Trophoblast cell (in vitro differentiated cells and primary cell): ENCODE measurements around the gene HOXD3.

Experiments used
- DNase-seq, 2 donors: peaks; one replicate each; pipeline ENCODE4 v3.0.0-alpha.2; 2016
- H2AFZ ChIP-seq: 2 replicates; pipeline ENCODE4 v1.6.1; 2013; ENCODE audit warnings: low read length, moderate library complexity, mild to moderate bottlenecking; ENCODE audit not compliant: insufficient read depth, poor library complexity
- H2AK5ac ChIP-seq: 2 replicates; pipeline ENCODE4 v1.6.1; 2013; ENCODE audit warnings: mild to moderate bottlenecking, low read length
- H2BK120ac ChIP-seq: 2 replicates; pipeline ENCODE4 v1.6.1; 2013; ENCODE audit warnings: low read length, mild to moderate bottlenecking, moderate library complexity; ENCODE audit not compliant: insufficient read depth, poor library complexity
- H2BK12ac ChIP-seq: 2 replicates; pipeline ENCODE4 v1.6.1; 2013; ENCODE audit warnings: mild to moderate bottlenecking, low read length, moderate library complexity
- H2BK5ac ChIP-seq: 2 replicates; pipeline ENCODE4 v1.6.1; 2013; ENCODE audit warnings: low read length, low read depth, moderate library complexity, mild to moderate bottlenecking; ENCODE audit not compliant: poor library complexity
- H3K14ac ChIP-seq: 2 replicates; pipeline ENCODE4 v1.6.1; 2013; ENCODE audit warnings: mild to moderate bottlenecking, low read length
- H3K18ac ChIP-seq: 2 replicates; pipeline ENCODE4 v1.6.1; 2013; ENCODE audit warnings: mild to moderate bottlenecking, low read length
- H3K23ac ChIP-seq: 2 replicates; pipeline ENCODE4 v1.6.1; 2013; ENCODE audit warnings: low read length
- H3K27ac ChIP-seq: 2 replicates; pipeline ENCODE4 v1.5.1; 2013; ENCODE audit warnings: low read depth, mild to moderate bottlenecking, inconsistent platforms, low read length, moderate library complexity
- H3K27me3 ChIP-seq: 2 replicates; pipeline ENCODE4 v1.6.1; 2013; ENCODE audit warnings: inconsistent platforms, mild to moderate bottlenecking, low read length, moderate library complexity; ENCODE audit not compliant: insufficient read depth
- H3K36me3 ChIP-seq, 2 experiments: 1 replicate in 1 of 2; 2 replicates in 1 of 2; pipeline ENCODE4 v1.6.1; 2013; ENCODE audit warnings: low read length in 2 of 2, mild to moderate bottlenecking in 2 of 2, moderate library complexity in 1 of 2; ENCODE audit not compliant: insufficient read depth in 2 of 2, control insufficient read depth in 1 of 2
- H3K4ac ChIP-seq: 2 replicates; pipeline ENCODE4 v1.6.1; 2013; ENCODE audit warnings: low read depth, mild to moderate bottlenecking, low read length, moderate library complexity
- H3K4me1 ChIP-seq, 2 experiments: 1 replicate in 1 of 2; 2 replicates in 1 of 2; pipeline ENCODE4 v1.6.1; 2013; ENCODE audit warnings: low read length in 2 of 2, mild to moderate bottlenecking in 2 of 2, moderate library complexity in 1 of 2; ENCODE audit not compliant: insufficient read depth in 2 of 2, control insufficient read depth in 1 of 2
- H3K4me2 ChIP-seq: 2 replicates; pipeline ENCODE4 v1.6.1; 2013; ENCODE audit warnings: inconsistent platforms, mild to moderate bottlenecking, low read length, moderate library complexity
- H3K4me3 ChIP-seq: 2 replicates; pipeline ENCODE4 v1.5.1; 2013; ENCODE audit warnings: mild to moderate bottlenecking, low read depth, low read length, inconsistent platforms
- H3K79me1 ChIP-seq: one replicate; pipeline ENCODE4 v1.6.1; 2013; ENCODE audit warnings: low read length
- H3K79me2 ChIP-seq: 2 replicates; pipeline ENCODE4 v1.6.1; 2013; ENCODE audit warnings: low read length, mild to moderate bottlenecking; ENCODE audit not compliant: control insufficient read depth, insufficient read depth, poor library complexity
- H3K9ac ChIP-seq: 2 replicates; pipeline ENCODE4 v1.6.1; 2013; ENCODE audit warnings: mild to moderate bottlenecking, low read length
- H3K9me3 ChIP-seq: 2 replicates; pipeline ENCODE4 v1.6.1; 2013; ENCODE audit warnings: low read depth, mild to moderate bottlenecking, control low read depth, inconsistent platforms, low read length; ENCODE audit not compliant: insufficient read depth
- H4K12ac ChIP-seq: 2 replicates; pipeline ENCODE4 v1.6.1; 2013; ENCODE audit warnings: low read depth, mild to moderate bottlenecking, low read length, moderate library complexity
- H4K8ac ChIP-seq: 2 replicates; pipeline ENCODE4 v1.6.1; 2013; ENCODE audit warnings: low read depth, mild to moderate bottlenecking, low read length, moderate library complexity
- H4K91ac ChIP-seq: one replicate; pipeline ENCODE4 v1.6.1; 2013; ENCODE audit warnings: low read depth, mild to moderate bottlenecking, low read length, moderate library complexity
- WGBS: extraction: QIAGEN DNeasy Blood & Tissue Kit; methylation state at CpG from one replicate; pipeline ENCODE4 v1.1.7; 2013; ENCODE audit warnings: missing lambda C conversion rate; ENCODE audit not compliant: insufficient read length, insufficient coverage; ENCODE audit errors: extremely low coverage; 5-methylcytosine and 5-hydroxymethylcytosine counted together

The HOXD3 gene

DNA sequence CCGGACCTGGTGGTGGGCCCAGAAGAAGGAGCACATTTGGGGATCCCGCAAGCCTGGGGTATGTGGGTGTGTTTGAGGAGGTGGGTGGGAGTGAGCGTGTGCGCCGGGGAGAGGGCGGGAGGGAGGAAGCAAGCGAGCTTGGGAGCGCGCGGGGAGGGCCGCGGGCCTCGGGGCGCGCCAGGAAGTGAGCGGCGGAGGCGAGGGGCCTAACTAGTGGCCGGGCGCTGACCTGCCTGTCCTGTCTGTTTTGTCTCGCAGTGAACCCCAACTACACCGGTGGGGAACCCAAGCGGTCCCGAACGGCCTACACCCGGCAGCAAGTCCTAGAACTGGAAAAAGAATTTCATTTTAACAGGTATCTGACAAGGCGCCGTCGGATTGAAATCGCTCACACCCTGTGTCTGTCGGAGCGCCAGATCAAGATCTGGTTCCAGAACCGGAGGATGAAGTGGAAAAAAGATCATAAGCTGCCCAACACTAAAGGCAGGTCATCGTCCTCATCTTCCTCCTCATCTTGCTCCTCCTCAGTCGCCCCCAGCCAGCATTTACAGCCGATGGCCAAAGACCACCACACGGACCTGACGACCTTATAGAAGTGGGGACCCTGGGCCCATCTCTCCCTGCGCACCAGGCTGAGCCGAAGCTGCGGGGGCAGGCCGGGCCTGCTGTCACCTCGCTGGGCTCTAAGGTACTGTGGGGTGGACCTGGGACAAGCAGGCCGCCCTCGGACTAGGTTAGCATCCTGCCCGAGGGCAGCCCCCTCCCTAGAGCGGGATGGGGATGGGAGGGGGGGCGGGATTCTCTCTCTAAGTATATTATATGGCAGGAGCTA is 4.5 kb upstream of the HOXD3 start:
- Histone ChIP-seq H3K18ac (no peak overlapping the region), H2BK12ac (no peak overlapping the region), H2AK5ac (no peak overlapping the region), H3K79me2 (no peaks in the 10 kb centered on the region), H3K27me3 (peaks cover 91% of the 10 kb centered on the region), H3K4me2 (no peak overlapping the region), H2BK120ac (no peak overlapping the region), H3K23ac (no peak overlapping the region), H3K79me1 (no peaks in the 10 kb centered on the region), H3K4ac (no peak overlapping the region), H2AFZ (no peak overlapping the region), H4K8ac (no peak overlapping the region), H3K4me3 (peak overlapping the region; percentile 33), H4K12ac (no peak overlapping the region), H4K91ac (no peak overlapping the region), H3K14ac (no peak overlapping the region), H3K9me3 (peaks cover 22% of the 10 kb centered on the region), H3K27ac (no peak overlapping the region), H2BK5ac (no peak overlapping the region), H3K4me1 (peaks cover 5 to 7% of the 10 kb centered on the region in 2 experiments), H3K9ac (no peak overlapping the region), H3K36me3 (no peaks in the 10 kb centered on the region)
- DNase-seq = no peak
- no CpG with 5 or more reads among the region's 48 CpGs for WGBS

DNA sequence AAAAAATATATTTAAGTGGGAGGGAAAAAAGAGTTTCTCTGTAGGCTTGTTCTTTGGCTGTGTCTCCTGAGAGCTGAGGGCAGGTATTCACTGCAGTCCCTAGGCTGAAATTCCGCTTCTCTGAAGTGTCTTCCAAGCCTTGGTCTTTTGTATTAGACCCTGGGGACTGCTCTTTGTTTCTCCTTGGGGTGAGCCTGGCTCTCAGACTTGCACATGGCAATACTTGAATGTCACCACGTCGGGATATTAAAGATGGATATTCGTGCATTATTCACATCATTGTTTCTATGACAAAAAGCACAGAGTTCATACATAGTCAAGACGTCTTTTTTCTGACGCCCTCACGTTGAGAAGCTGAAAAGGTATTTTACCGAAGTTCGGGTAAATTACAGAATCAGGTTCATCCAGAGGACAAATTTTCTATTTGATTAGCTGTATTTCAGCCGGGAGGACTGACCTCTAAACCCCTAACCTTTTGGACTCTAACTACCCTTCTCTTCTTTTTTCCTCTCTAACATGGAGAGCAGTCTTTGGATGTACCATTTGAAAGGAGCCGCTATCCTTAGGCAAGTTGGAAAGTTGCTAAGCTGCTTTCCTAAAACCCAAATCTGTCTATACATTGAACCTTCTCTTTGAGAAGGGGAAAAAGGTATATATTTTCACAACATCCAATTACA is 2.4 kb upstream of the HOXD3 start:
- H3K9me3 ChIP-seq = peaks cover 22% of the 10 kb centered on the region
- no peaks in the 10 kb centered on the region for H3K79me1 ChIP-seq
- no peak overlapping the region for H3K27ac ChIP-seq
- H3K79me2 ChIP-seq = no peaks in the 10 kb centered on the region
- DNase-seq = no peak
- no peaks in the 10 kb centered on the region for H3K36me3 ChIP-seq
- H3K4me2 ChIP-seq = no peak overlapping the region
- no peak overlapping the region for H2BK120ac ChIP-seq
- H4K12ac ChIP-seq = no peak overlapping the region
- peaks cover 91% of the 10 kb centered on the region for H3K27me3 ChIP-seq
- H3K4me3 ChIP-seq = no peak overlapping the region
- H4K8ac ChIP-seq = no peak overlapping the region
- peaks cover 5 to 8% of the 10 kb centered on the region in 2 experiments for H3K4me1 ChIP-seq
- H3K18ac ChIP-seq = no peak overlapping the region
- no peak overlapping the region for H2AK5ac ChIP-seq
- H3K9ac ChIP-seq = no peak overlapping the region
- H3K14ac ChIP-seq = no peak overlapping the region
- H3K4ac ChIP-seq = no peak overlapping the region
- no peak overlapping the region for H2AFZ ChIP-seq
- H3K23ac ChIP-seq = no peak overlapping the region
- no peak overlapping the region for H2BK12ac ChIP-seq
- no peak overlapping the region for H4K91ac ChIP-seq
- WGBS = no CpG with 5 or more reads among the region's 11 CpGs
- H2BK5ac ChIP-seq = no peak overlapping the region

DNA sequence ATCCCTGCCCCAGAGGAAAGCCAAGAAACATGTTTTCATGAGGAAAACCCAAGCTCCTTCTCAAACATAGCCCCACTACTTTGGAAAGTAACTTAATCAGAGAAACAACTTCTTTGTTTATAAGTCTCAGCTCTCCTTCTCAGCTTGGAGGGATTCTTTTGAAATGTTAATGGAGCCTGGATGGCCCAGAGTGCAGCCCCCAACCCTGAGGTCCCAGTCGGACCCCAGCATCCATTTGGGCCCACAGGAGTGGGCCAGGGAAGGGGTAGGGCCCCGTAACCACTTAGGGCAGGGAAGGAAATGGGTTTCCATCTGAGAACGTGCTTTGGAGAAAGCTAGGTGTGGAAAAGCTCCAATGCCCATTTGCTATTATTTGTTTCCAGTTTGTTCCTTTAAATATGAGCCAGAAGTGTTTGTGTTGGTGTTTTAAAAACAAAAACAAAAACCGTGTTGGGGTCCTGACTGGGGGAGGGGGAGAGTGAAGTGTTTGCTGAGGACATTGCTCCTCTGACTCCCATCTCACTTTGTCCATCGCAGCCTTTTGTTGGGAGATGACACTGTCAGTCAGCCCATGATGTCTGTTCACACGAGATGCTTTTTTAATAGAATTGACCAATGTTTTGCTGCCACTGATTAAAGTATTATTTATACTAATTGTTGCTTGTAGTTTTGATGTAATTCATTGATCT is 1.6 kb upstream of the HOXD3 start:
- Histone ChIP-seq H4K91ac (no peak overlapping the region), H3K79me2 (no peaks in the 10 kb centered on the region), H2BK120ac (no peak overlapping the region), H3K4me3 (no peak overlapping the region), H3K4me2 (no peak overlapping the region), H3K9me3 (peaks cover 28% of the 10 kb centered on the region), H2BK12ac (no peak overlapping the region), H2AFZ (no peak overlapping the region), H2BK5ac (no peak overlapping the region), H4K12ac (no peak overlapping the region), H2AK5ac (no peak overlapping the region), H3K36me3 (no peaks in the 10 kb centered on the region), H3K79me1 (no peaks in the 10 kb centered on the region), H3K27me3 (peaks cover 91% of the 10 kb centered on the region), H4K8ac (no peak overlapping the region), H3K18ac (no peak overlapping the region), H3K4me1 (peaks cover 5 to 15% of the 10 kb centered on the region in 2 experiments), H3K9ac (no peak overlapping the region), H3K4ac (no peak overlapping the region), H3K27ac (no peak overlapping the region), H3K23ac (no peak overlapping the region), H3K14ac (no peak overlapping the region)
- no peak for DNase-seq
- WGBS = no CpG with 5 or more reads among the region's 6 CpGs

DNA sequence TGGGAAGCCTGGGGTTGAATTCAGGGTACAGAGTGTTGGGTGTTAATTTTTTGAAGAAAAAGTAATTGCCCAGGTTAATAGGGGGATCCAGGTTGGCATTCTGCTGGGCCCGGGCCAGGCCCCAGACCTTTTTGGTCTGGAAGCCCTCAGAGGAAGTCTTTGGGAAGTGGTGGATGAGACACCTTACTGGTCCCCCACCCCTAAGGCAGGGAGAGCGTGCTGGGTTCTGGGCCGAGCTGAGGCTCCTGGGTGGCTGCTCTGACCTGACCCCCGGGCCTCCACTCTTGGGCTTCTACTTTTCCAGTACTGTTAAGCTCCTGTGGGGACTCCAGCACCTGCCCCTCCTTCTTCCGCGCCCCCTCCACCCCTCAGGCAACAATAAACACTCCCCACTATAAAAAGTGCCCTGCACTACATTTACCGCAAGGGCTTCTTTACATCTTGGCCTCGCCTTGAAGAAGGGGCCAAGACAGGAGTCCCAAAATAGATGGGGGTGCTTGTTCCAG is 753 bp upstream of the HOXD3 start:
- H2BK120ac ChIP-seq = no peak overlapping the region
- H3K27me3 ChIP-seq = peaks cover 91% of the 10 kb centered on the region
- no peak overlapping the region for H3K14ac ChIP-seq
- H3K18ac ChIP-seq = no peak overlapping the region
- no peaks in the 10 kb centered on the region for H3K79me1 ChIP-seq
- no peak overlapping the region for H3K9ac ChIP-seq
- H3K4ac ChIP-seq = no peak overlapping the region
- H4K8ac ChIP-seq = no peak overlapping the region
- H3K4me2 ChIP-seq = no peak overlapping the region
- H3K4me3 ChIP-seq = no peak overlapping the region
- no peak overlapping the region for H3K23ac ChIP-seq
- no peak overlapping the region for H2AFZ ChIP-seq
- H3K27ac ChIP-seq = no peak overlapping the region
- no peak overlapping the region for H2AK5ac ChIP-seq
- H4K12ac ChIP-seq = no peak overlapping the region
- H3K36me3 ChIP-seq = no peaks in the 10 kb centered on the region
- no peaks in the 10 kb centered on the region for H3K79me2 ChIP-seq
- WGBS = no CpG with 5 or more reads among the region's 8 CpGs
- no peak overlapping the region for H2BK12ac ChIP-seq
- H2BK5ac ChIP-seq = no peak overlapping the region
- DNase-seq = no peak
- H3K9me3 ChIP-seq = peaks cover 27% of the 10 kb centered on the region
- no peak overlapping the region for H4K91ac ChIP-seq
- H3K4me1 ChIP-seq = peaks cover 5 to 15% of the 10 kb centered on the region in 2 experiments
